Measurements from ENCODE around the gene CARHSP1. TPM values are rescaled to one million over a fixed set of nuclear protein-coding genes. Genes with fewer than 3 reads are reported as not detected.

The CARHSP1 gene
- total RNA-seq, 1 experiment from 2014 or later, result 79.7 TPM

GRCh38 chr16:8892101-8892575 is 23.3 kb upstream of the CARHSP1 start:
- no peak overlapping the region for H3K9ac ChIP-seq (ENCODE audit: low read length)
- POLR2A ChIA-PET, result no interaction called here

GRCh38 chr16:8890549-8890921 is 21.7 kb upstream of the CARHSP1 start:
- Histone ChIP-seq H3K9me2 (ENCODE audit: insufficient read depth) (no peaks in the 10 kb centered on the region), H3K4me3 (replicated peaks in 1 of 2; ENCODE audit: low read depth in 1 of 2, low read length in 2 of 2) (no peak overlapping the region), H3K4me1 (ENCODE audit: control insufficient read depth in 1 of 2, insufficient read depth in 2 of 2, low read length in 2 of 2) (peaks cover under 1 to 15% of the 10 kb centered on the region in 2 experiments; a peak in 3 of 4 replicates), H3K27ac (ENCODE audit: low read depth, low read length) (no peak overlapping the region), H3K27me3 (ENCODE audit: insufficient read depth, low read length) (no peaks in the 10 kb centered on the region), H4K20me1 (ENCODE audit: insufficient read depth) (no peaks in the 10 kb centered on the region), H3K4me2 (ENCODE audit: low read length) (no peak overlapping the region), H3K79me2 (ENCODE audit: insufficient read depth, low read length) (no peaks in the 10 kb centered on the region), H3K9ac (ENCODE audit: low read length) (no peak overlapping the region), H2AFZ (ENCODE audit: low read depth, low read length, poor library complexity, severe bottlenecking) (no peak overlapping the region), H3K36me3 (ENCODE audit: control insufficient read depth in 1 of 2, insufficient read depth in 2 of 2, low read length in 2 of 2) (peaks cover 25 to 35% of the 10 kb centered on the region in 2 experiments), H3K9me3 (ENCODE audit: control insufficient read depth in 1 of 2, insufficient read depth in 1 of 2, low read depth in 1 of 2, low read length in 2 of 2) (no peaks in the 10 kb centered on the region)
- ATAC-seq, result no peak
- ChIA-PET POLR2A (no interaction called here), RAD21 (ENCODE audit: low non-redundant PET in 1 of 2, low total read pairs in 2 of 2, uncharacterized antibody in 2 of 2, unreplicated experiment in 2 of 2) (no interaction called here), CTCF (interaction anchor here (1.5 kb wide), 1 partner anchor 10 kb away, joined by 4 read pairs; no protein-coding TSS in a partner anchor)
- TF ChIP-seq ZNF274 (IDR thresholded peaks at IDR 0.05; ENCODE audit: low read depth, low read length), result no peak
- TF ChIP-seq ELF1 (IDR thresholded peaks at IDR 0.05; ENCODE audit: borderline replicate concordance, low read depth), result no peak
- no peak for TF ChIP-seq MAX (IDR thresholded peaks at IDR 0.05)
- no TSS peak for BruUV-seq (replicated peaks)
- no peak for DNase-seq (ENCODE audit: low read depth, low spot score)
- intact Hi-C loops (cut with micrococcal nuclease), result no loop called here

More at GRCh38 chr16:8892101-8892575, 23.3 kb upstream of the CARHSP1 start:
- TF ChIP-seq ELF1 (IDR thresholded peaks at IDR 0.05; ENCODE audit: borderline replicate concordance, low read depth) (no peak), ZFX (IDR thresholded peaks at IDR 0.05) (no peak)
- no peaks in the 10 kb centered on the region for H3K79me2 ChIP-seq (ENCODE audit: insufficient read depth, low read length)
- ChIA-PET CTCF (no interaction called here), RAD21 (ENCODE audit: low non-redundant PET in 1 of 2, low total read pairs in 2 of 2, uncharacterized antibody in 2 of 2, unreplicated experiment in 2 of 2) (no interaction called here)
- no peaks in the 10 kb centered on the region; a peak in 1 of 4 replicates for H3K4me1 ChIP-seq (ENCODE audit: control insufficient read depth in 1 of 2, insufficient read depth in 2 of 2, low read length in 2 of 2)
- no peak overlapping the region for H3K27ac ChIP-seq (ENCODE audit: low read depth, low read length)
- no peaks in the 10 kb centered on the region for H4K20me1 ChIP-seq (ENCODE audit: insufficient read depth)
- no TSS peak for BruUV-seq (replicated peaks)
- no peak for DNase-seq (ENCODE audit: low read depth, low spot score)
- no peaks in the 10 kb centered on the region for H3K9me3 ChIP-seq (ENCODE audit: control insufficient read depth in 1 of 2, insufficient read depth in 1 of 2, low read depth in 1 of 2, low read length in 2 of 2)
- H2AFZ ChIP-seq (ENCODE audit: low read depth, low read length, poor library complexity, severe bottlenecking), result no peak overlapping the region
- H3K9me2 ChIP-seq (ENCODE audit: insufficient read depth), result no peaks in the 10 kb centered on the region
- ATAC-seq, result no peak
- H3K4me3 ChIP-seq (replicated peaks in 1 of 2; ENCODE audit: low read depth in 1 of 2, low read length in 2 of 2), result no peak overlapping the region
- H3K36me3 ChIP-seq (ENCODE audit: control insufficient read depth in 1 of 2, insufficient read depth in 2 of 2, low read length in 2 of 2), result peaks cover 35 to 46% of the 10 kb centered on the region in 2 experiments
- intact Hi-C loops (cut with micrococcal nuclease), result no loop called here
- no peak overlapping the region for H3K4me2 ChIP-seq (ENCODE audit: low read length)
- H3K27me3 ChIP-seq (ENCODE audit: insufficient read depth, low read length), result no peaks in the 10 kb centered on the region
